Thyroid gland (tissue), 4 donors: ENCODE measurements around the gene ACSS1.

Source experiments
- CTCF ChIP-seq, 6 experiments: fragments of 200-600 bp in 3 of 6; fragments of 450-650 bp in 3 of 6; sonication (generic) in 3 of 6; IDR thresholded peaks; one replicate each; pipeline ENCODE4 v1.5.1; 2016 to 2019; ENCODE audit warnings: antibody characterized with exemption in 6 of 6, mild to moderate bottlenecking in 2 of 6, inconsistent platforms in 1 of 6, moderate library complexity in 1 of 6
- POLR2A ChIP-seq, 2 donors: fragments of 450-650 bp; IDR thresholded peaks; one replicate each; pipeline ENCODE4 v1.6.1; 2017; ENCODE audit warnings: antibody characterized with exemption in 2 of 2, mild to moderate bottlenecking in 2 of 2, moderate library complexity in 1 of 2

- TF ChIP-seq CTCF (IDR thresholded peaks at IDR 0.05) (no peak), POLR2A (IDR thresholded peaks at IDR 0.05) (no peak)
Observed at GRCh38 chr20:25025091-25025861, 32.7 kb downstream of the ACSS1 start.
